ENCODE measurements around the gene RAB10.

Gene RAB10

GRCh38 chr2:26043862-26044696, 10.2 kb downstream of the RAB10 start:
- Histone ChIP-seq H3K36me3 (peaks cover 0 to 5% (median 0%) of the 10 kb centered on the region in 3 donors), H3K4me3 (no peak overlapping the region), H3K27me3 (no peaks in the 10 kb centered on the region), H3K9me3 (no peaks in the 10 kb centered on the region), H3K27ac (no peak overlapping the region), H3K4me1 (peaks cover 0 to 62% (median 29%) of the 10 kb centered on the region in 4 donors)
- peak in 1 of 2 donors; percentile 32 for DNase-seq
- TF ChIP-seq, protein P1, sequence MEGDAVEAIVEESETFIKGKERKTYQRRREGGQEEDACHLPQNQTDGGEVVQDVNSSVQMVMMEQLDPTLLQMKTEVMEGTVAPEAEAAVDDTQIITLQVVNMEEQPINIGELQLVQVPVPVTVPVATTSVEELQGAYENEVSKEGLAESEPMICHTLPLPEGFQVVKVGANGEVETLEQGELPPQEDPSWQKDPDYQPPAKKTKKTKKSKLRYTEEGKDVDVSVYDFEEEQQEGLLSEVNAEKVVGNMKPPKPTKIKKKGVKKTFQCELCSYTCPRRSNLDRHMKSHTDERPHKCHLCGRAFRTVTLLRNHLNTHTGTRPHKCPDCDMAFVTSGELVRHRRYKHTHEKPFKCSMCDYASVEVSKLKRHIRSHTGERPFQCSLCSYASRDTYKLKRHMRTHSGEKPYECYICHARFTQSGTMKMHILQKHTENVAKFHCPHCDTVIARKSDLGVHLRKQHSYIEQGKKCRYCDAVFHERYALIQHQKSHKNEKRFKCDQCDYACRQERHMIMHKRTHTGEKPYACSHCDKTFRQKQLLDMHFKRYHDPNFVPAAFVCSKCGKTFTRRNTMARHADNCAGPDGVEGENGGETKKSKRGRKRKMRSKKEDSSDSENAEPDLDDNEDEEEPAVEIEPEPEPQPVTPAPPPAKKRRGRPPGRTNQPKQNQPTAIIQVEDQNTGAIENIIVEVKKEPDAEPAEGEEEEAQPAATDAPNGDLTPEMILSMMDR (IDR thresholded peaks at IDR 0.05) = no peak
- intact Hi-C loops (cut with DNase I; ENCODE audit: low total_unique reads) = loop anchor here (5.0 kb wide), 1 partner anchor 63 kb away; no protein-coding TSS in a partner anchor

DNA sequence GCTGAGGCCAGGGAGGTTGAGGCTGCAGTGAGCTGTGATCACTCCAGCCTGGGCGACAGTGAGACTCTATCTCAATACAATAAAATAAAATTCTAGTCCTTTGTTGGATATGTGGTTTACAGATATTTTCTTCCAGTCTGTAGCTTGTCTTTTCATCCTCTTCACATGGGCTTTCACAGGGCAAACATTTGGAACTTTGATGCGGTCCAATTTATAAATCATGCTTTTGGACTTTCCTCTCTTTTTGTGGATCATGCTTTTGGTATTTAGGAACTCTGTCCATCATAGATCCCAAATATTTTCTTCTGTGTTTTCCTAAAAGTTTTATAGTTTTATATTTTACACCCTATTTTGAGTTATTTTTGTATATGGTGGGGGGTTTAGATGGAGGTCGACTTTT, 14.9 kb downstream of the RAB10 start:
- no peak overlapping the region for H3K4me3 ChIP-seq
- no peak overlapping the region for H3K27ac ChIP-seq
- no peaks in the 10 kb centered on the region for H3K36me3 ChIP-seq
- TF ChIP-seq, protein P1 (IDR thresholded peaks at IDR 0.05) = no peak
- H3K27me3 ChIP-seq = no peaks in the 10 kb centered on the region
- no peaks in the 10 kb centered on the region for H3K9me3 ChIP-seq
- H3K4me1 ChIP-seq = peaks cover 0 to 57% (median 17%) of the 10 kb centered on the region in 4 donors
- no peak for DNase-seq
- intact Hi-C loops (cut with DNase I; ENCODE audit: low total_unique reads) = no loop called here

GRCh38 chr2:26049641-26050040, 15.8 kb downstream of the RAB10 start:
- no peaks in the 10 kb centered on the region for H3K27me3 ChIP-seq
- no peak overlapping the region for H3K27ac ChIP-seq
- no peak for DNase-seq
- TF ChIP-seq, protein P1 (IDR thresholded peaks at IDR 0.05) = no peak
- no peaks in the 10 kb centered on the region for H3K9me3 ChIP-seq
- no peaks in the 10 kb centered on the region for H3K36me3 ChIP-seq
- intact Hi-C loops (cut with DNase I; ENCODE audit: low total_unique reads) = no loop called here
- peaks cover 0 to 55% (median 11%) of the 10 kb centered on the region in 4 donors for H3K4me1 ChIP-seq
- no peak overlapping the region for H3K4me3 ChIP-seq

DNA sequence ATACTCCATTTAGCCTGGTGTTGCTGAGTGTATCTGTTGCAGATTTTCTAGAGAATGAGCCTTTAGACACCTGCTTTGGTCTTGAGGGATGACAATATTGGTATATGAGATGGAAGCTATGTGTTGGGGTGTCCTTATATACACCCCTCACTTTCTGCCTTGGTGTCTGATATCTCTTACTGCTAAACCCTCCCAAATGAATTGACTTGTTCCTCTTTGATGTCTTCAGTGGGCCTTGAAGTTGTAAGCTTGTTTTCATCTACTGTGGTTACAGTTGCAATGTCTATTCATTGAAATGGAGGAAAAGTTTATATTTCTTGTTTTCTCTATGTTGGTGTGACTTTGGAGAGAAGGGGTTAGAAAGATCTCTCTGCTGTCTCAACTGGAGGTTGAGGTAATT, 18.9 kb downstream of the RAB10 start:
- TF ChIP-seq, protein P1 (IDR thresholded peaks at IDR 0.05) = no peak
- Histone ChIP-seq H3K36me3 (no peaks in the 10 kb centered on the region), H3K4me1 (peaks cover 0 to 80% (median 22%) of the 10 kb centered on the region in 4 donors), H3K9me3 (no peaks in the 10 kb centered on the region), H3K27me3 (no peaks in the 10 kb centered on the region), H3K27ac (no peak overlapping the region), H3K4me3 (no peak overlapping the region)
- intact Hi-C loops (cut with DNase I; ENCODE audit: low total_unique reads) = no loop called here
- no peak for DNase-seq

DNA sequence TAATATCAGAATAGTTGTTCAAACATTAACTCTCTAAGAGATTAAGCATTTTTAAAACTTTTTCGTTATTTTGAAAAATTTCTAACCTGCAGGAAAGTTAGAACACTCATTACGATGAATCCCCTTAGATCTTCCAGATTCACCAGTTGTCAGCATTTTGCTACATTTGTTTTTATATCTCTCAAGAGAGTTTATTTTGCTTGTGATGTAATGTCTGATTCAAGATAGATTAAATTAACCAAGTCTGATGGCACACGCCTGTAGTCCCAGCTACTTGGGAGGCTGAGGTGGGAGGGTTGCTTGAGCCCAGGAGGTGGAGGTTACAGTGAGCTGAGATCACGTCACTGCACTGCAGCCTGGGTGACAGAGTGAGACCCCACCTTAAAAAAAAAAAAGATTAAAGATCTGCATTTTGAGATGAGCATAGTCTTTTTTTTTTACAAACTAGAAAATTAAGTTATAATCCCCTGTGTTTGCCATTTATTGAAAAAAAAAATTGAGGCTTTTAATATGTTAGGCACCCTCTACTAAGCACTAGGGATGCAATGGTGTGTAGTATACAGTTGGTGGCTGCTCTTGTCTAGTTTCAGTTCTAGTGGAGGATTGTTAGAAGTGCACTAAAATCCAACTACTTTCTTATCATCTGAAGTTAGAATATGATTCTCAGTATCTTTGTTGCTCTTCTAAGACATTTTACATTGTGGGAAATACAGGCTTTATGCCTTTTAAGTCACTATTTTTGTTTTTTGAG, 20.9 kb downstream of the RAB10 start:
- TF ChIP-seq, protein P1 (IDR thresholded peaks at IDR 0.05) = no peak
- intact Hi-C loops (cut with DNase I; ENCODE audit: low total_unique reads) = no loop called here
- DNase-seq = no peak
- H3K4me1 ChIP-seq = peaks cover 0 to 65% (median 25%) of the 10 kb centered on the region in 4 donors
- no peak overlapping the region for H3K27ac ChIP-seq
- H3K4me3 ChIP-seq = no peak overlapping the region
- H3K36me3 ChIP-seq = no peaks in the 10 kb centered on the region
- H3K27me3 ChIP-seq = no peaks in the 10 kb centered on the region
- H3K9me3 ChIP-seq = no peaks in the 10 kb centered on the region
